GM19239 (cell line): Measurements from ENCODE around the gene IP6K1.

Experiments
- DNase-seq: peaks from one replicate; pipeline ENCODE4 v3.0.0; 2011; ENCODE audit warnings: low spot score; ENCODE audit not compliant: insufficient read length
- FAIRE-seq: peaks from 2 replicates; lab custom pipeline; 2011; peaks lifted over from hg19 to GRCh38; lab: Jason Lieb, UNC

Gene IP6K1

GRCh38 chr3:49715611-49716121 is 70.7 kb downstream of the IP6K1 start:
- FAIRE-seq (no peak), DNase-seq (no peak)

GRCh38 chr3:49714728-49715550 is 71.4 kb downstream of the IP6K1 start:
- no peak for DNase-seq
- no peak for FAIRE-seq

- DNase-seq (no peak), FAIRE-seq (no peak)
These were observed 72.8 kb downstream of the IP6K1 start for GRCh38 chr3:49713336-49714105.

- no peak for FAIRE-seq
- no peak for DNase-seq
These were observed 73.6 kb downstream of the IP6K1 start for GRCh38 chr3:49712631-49713317.

GRCh38 chr3:49712166-49712565 is 74.2 kb downstream of the IP6K1 start:
- FAIRE-seq = no peak
- DNase-seq = no peak

GRCh38 chr3:49711489-49711888 is 74.9 kb downstream of the IP6K1 start:
- FAIRE-seq (no peak), DNase-seq (no peak)

GRCh38 chr3:49709852-49710251 is 76.5 kb downstream of the IP6K1 start:
- no peak for DNase-seq

GRCh38 chr3:49707113-49707480 is 79.2 kb downstream of the IP6K1 start:
- FAIRE-seq (no peak), DNase-seq (no peak)

More at GRCh38 chr3:49709852-49710251, 76.5 kb downstream of the IP6K1 start:
- FAIRE-seq = no peak

GRCh38 chr3:49706456-49707112 is 79.8 kb downstream of the IP6K1 start:
- FAIRE-seq = no peak

GRCh38 chr3:49705390-49705960 is 80.9 kb downstream of the IP6K1 start:
- FAIRE-seq = no peak
- DNase-seq = no peak

More at GRCh38 chr3:49706456-49707112, 79.8 kb downstream of the IP6K1 start:
- no peak for DNase-seq

GRCh38 chr3:49704629-49705028 is 81.7 kb downstream of the IP6K1 start:
- FAIRE-seq = no peak
- DNase-seq = no peak

GRCh38 chr3:49703956-49704355 is 82.4 kb downstream of the IP6K1 start:
- DNase-seq = no peak
- no peak for FAIRE-seq

- FAIRE-seq (peak; percentile 86), DNase-seq (peak; percentile 90)
These were observed 82.9 kb downstream of the IP6K1 start for GRCh38 chr3:49703443-49703927.

GRCh38 chr3:49702672-49703071 is 83.7 kb downstream of the IP6K1 start:
- DNase-seq (no peak), FAIRE-seq (no peak)

- FAIRE-seq = no peak
- DNase-seq = no peak
These were observed 84.8 kb downstream of the IP6K1 start for GRCh38 chr3:49701388-49702077.

- FAIRE-seq (no peak), DNase-seq (no peak)
These were observed 85.8 kb downstream of the IP6K1 start for GRCh38 chr3:49700453-49701128.

- FAIRE-seq (no peak), DNase-seq (no peak)
These were observed 86.3 kb downstream of the IP6K1 start for GRCh38 chr3:49700014-49700413.

GRCh38 chr3:49699281-49699979 is 86.9 kb downstream of the IP6K1 start:
- no peak for DNase-seq
- no peak for FAIRE-seq
